Stimulated activated CD4-positive, alpha-beta T cell treated with anti-CD3 and anti-CD28 coated beads, Interleukin-4, amount 100 ng/mL, for 1 hour (primary cell): ENCODE data around the gene RNGTT.
A peak's percentile ranks its signal among the peaks of the same experiment; 100 is the strongest.
"Not testable (repeated sequence)": the region's sequence is repeated elsewhere in the genome, so short reads cannot be mapped to it uniquely, and the experiment has no call there.

Source experiments
- DNase-seq: peaks from one replicate; pipeline ENCODE4 v3.0.0-alpha.2; 2020

Gene RNGTT

DNA sequence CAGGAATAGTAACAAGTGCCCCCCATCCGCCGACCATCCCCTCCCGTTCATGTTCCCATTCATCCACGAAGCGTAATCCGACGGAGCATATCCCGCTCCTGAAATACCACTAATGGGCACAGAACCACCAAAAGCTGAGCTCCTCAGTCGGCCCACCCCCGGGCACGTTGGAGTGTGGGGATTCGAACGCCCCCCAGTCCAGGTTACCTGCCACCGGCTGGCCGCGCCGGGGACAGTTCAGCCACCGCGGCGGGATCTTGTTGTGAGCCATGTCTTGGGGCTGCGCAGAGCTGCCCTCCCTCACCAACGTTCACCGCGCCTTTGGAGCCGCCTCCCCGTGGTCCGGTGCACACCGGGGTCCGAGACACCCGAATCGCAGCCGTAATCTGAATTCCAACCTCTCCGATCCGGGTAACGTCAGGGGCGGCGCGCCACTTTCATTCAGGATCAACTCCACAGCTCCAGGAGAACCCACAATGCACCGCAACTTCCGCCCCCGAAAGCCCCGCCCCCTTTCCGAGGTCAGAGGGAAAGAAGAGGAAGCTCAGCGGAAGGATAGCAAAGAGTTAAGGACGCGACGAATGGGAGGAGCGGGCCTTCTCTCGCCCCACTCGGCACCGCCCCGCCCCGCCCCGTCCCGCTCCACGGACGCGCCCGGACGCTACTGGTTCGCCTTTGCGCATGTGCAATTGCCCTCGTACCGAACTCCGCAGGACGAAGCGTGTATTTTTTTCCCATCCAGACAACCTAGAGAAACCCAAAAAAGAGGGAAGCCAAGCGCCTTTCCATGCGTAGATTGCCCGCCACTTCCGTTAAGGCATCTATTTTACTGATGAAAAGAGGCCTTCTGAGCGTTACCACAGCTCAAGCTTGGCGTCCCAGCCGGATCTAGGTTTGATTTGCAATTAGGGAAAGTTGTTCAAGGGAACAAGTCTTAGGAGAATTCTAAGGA is at the start of gene RNGTT:
RNGTT (minus strand) TSS at position 480 of the 952 bp plus-strand sequence; CDS start at position 271, 209 bp downstream.
- peak; percentile 99 for DNase-seq

DNA sequence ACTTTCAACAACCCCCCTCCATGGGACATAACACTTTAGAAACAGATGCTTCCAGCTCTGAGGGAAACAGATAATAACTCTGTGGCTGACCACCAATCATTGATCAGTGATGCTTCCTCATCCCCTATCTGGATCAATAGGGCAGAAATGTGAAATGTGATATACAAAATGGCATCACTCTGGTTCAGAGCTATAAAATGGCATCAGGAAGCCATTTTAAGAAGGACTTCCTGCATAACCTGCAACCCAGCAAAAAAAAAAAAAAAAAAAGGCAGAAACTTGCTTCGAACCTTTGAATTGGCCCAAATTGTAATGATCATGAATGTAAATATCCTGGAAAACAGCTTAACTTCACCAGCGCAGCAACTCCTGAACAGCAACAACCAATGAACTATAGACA is 48.0 kb upstream of the RNGTT start:
- no peak for DNase-seq

DNA sequence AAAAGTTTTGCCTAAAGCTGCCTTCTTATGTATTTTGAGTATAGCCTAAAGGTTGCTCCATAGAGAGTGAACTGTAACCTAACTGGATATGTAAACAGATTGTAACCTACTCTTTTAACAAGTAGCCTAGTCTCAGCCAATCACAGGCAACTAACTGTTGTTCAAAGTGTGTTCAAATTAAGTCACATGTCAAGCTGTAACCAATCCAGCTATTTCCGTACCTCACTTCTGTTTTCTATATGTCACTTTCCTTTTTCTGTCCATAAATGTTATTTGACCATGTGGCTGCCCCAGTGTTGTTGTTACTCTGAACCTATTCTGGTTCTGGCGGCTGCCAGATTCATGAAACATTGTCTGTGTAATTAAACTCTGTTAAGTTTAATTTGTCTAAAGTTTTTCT is 47.4 kb upstream of the RNGTT start:
- no peak for DNase-seq

DNA sequence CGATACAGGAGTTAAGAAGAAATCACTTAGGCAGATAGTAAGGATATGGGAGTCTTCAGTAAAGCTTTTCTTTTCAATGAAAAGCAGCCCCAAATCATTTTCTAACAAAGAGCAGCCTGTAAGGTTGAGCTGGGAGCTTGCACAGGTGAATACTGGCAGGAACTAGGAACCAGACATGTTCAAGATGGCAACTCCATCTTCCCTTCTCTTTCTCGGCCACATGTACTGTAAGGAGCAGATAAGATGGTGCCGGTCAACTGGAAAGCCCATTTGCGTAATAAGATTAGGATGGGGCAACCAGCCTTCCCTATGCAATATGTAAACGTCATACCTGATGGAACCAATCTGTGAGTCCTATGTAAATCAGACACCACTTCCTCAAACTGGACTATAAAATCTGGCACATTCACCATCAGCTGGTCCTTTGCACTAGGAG is 46.2 kb upstream of the RNGTT start:
- DNase-seq, result no peak

DNA sequence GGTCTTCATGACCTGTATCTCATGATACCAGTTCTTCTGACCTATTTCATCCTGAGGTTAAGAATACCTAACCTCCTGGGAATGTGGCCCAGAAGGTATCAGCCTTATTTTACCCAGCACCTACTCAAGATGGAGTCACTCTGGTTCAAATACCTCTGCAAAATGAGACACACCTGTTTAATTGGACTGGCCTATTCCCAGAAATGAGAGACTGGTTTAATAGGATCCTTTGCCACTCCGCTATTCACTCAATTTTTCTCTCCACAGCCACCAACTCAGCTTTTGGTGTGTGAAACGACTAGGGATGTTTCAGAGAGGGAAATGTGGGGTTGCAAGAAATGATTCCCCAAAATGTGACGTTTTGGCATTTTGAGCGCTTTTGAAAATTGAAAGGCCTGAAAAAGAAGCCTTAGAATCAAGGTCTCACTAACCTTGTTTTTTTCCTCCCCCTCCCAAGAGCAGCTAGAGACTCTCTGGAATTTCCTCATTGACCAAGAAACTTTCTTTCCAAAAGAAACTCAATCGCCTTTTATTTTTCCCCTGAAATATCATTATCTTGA is 45.5 kb upstream of the RNGTT start:
- DNase-seq, result no peak

DNA sequence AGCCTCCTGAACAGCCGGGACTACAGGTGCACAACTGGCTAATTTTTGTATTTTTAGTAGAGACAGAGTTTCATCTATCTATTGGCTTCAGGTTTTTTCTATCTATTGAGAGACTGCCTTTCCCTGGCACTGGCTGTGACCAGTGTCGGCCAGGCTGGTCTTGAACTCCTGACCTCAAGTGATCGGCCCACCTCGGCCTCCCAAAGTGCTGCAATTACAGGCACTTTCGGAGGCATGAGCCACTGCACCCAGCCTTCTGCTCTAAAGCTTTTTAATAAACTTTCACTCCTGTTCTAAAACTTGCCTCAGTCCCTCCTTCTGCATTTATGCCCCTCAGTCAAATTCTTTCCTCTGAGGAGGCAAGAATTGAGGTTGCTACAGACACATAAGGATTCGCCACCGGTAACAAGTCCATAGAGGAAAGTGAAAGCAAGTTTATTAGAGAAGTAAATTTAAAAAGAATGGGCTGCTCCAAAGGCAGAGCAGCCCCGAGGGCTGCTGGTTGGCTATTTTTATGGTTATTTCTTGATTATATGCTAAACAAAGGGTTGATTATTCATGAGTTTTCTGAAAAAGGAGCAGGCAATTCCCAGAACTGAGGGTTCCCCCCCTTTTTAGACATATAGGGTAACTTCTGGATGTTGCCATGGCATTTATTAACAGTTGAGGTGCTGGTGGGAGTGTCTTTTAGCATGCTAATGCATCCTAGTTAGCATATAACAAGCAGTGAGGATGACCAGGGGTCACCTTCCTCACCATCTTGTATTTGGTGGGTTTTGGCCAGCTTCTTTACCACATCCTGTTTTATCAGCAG is 44.8 kb upstream of the RNGTT start:
- DNase-seq, result no peak

DNA sequence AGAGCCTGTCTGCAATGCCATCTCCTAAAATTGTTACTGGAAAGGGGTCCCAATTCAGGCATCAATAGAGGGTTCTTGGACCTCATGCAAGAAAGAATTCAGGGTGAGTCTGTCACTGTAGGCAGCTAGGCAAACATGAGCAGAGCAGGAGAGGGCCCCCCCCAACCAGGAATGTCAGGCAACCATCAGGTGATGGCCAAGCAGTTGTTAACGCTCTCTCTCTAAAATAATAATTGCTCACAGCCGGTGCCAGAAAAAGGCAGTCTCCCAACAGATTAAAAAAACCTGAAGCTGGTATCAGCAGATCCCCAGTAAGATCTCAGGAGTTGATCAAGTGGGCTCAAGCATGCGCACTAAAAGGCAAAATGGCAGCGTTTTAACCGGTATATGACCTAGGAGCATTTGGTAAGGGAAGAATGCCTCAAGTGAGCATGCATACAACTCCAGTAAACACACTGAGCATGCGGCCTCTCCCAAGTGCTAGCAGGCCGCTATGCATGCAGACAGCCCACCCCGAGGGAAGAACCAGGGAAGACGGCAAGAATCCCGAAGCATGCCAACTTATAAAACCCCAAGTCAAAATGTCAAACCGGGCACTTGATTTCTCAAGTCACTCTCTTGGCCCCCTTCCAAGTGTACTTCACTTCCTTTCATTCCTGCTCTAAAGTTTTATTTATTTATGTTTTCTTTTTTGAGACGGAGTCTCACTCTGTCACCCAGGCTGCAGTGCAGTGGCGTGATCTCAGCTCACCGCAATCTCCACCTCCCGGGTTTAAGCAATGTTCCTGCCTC is 44.0 kb upstream of the RNGTT start:
- DNase-seq, result no peak

DNA sequence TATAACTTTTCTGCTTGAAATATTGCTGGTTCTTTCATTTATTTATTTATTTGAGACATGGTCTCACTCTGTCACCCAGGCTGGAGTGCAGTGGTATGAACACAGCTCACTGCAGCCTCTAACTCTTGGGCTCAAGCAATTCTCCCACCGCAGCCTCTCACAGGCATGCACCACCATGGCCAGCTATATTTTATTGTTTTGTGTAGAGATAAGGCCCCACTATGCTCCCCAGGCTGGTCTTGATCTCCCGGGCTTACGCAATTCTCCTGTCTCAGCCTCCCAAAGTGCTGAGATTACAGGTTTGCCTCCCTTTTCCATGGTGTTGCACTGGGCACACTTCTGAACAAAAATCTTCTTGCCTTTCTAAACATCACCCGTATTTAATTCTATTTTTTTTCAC is 39.1 kb upstream of the RNGTT start:
- DNase-seq, result no peak

DNA sequence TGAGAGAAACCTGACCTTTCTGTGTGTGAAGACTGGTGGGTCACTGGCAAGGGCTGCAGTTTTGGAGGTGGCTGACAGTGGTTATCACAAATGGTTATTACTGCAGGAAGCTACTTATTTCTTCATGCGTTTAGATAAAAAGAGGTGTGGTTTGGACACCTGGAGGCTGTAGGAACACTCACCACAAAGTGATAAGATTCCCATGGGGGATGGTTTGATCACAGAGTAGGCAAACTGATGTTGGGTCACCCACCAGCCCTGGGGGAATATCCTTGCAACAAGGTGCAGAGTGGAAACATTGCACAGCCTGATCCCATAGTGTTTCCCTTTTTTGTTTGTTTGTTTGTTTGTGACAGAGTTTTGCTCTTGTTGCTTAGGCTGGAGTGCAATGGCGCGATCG is 33.9 kb upstream of the RNGTT start:
- DNase-seq, result no peak

DNA sequence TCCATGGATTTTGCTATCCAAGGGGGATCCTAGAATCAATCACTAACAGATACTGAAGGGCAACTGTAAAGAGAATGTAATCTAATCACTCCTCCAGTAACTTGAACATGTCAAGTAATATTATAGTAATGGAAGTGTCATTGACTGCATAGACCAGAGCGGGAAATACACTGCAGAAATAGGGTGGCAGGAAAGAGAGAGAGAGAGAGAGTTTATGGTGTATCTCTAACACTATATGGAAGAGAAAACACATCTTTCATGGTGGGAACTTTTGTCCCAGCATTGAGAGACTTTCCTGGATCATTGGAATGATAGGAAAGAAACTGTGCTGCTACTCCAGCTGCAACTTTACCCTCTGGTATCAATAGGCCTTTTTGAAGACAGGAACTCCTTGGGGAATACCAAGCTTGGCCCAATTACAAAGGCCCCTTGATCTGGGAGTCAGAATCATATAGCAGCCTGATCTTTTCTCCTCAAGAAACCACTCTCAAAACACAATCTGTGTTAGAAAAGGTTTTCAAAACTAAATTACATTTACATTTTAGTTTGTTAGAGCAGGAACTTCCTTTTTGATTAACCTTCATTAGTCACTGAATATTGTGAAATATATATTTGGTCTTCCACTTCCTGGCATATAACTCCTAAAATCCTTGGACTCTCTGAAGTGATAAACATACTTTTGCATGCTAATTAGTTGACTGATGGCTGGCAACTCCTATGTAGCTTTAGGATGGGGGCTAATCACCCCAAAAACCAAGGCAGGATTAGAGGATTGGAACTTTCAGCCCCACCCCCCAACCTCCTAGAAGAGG is 29.5 kb upstream of the RNGTT start:
- no peak for DNase-seq

DNA sequence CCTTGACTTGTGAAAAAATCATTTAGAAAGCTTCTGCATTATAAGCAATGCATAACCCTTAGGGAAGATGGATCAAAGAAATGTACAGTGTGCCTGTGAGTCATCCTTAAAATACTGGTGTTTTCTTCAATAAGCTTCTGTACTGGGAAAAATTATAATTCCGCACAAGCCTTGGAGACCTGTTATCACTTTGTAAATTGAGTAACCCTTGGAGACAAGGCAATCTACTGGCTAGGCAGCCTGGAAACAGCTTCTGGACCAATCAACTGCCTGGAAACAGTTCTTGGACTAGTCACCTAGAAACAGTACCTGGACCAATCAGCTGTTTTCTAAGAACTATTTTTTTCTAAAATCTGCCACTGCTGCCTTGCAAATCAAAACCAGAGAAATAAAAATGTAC is 25.8 kb upstream of the RNGTT start:
- no peak for DNase-seq

DNA sequence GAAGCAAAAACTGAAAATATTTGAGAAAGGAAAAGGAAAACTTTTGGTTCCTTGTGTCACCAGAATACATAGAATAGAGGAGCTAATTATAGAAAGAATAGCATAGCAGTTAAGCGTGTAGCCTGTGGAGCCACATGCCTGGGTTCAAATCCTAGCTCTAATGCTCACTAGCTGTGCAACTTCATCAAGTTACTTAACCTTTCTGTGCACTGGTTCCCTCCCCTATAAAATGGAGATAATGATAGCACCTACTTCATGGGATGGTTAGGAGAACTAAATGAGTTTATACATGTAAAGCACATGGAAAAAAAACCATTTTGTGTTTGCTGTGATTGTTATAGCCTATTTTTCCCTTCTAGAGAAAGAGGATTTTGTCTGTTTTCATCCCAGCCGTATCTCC is 24.5 kb upstream of the RNGTT start:
- no peak for DNase-seq

DNA sequence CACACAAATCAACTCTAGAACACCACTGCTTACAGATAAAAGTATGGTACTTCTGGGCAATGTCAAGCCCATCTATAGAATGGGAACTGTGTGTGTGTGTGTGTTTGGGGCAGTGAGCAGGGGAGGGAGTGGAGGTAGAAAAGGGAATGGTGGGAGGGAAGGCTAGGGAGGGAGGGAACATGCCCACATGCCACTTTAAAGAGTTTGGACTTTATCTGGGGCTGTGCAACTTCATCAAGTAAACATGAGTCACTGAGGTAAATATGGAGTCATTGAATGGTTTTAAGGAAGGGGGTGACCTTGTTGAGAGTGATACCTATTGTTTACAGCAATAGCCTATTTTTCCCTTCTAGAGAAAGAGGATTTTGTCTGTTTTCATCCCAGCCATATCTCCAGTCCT is 22.5 kb upstream of the RNGTT start:
- no peak for DNase-seq

DNA sequence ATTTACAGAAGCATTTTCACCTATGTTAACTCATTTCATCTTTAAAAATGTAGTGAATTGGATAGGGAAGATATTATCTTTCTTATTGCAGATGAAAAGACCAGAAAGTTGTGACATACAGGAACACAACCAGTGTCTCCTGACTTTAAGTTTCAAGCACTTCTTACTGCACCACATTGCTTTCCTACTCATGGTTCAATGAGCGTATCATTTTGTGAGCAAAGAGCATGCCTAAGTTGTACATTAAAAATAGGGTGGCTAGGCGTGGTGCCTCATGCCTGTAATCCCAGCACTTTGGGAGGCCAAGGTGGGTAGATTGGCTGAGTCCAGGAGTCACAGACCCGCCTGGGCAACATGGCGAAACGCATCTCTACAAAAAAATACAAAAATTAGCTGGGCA is 21.2 kb upstream of the RNGTT start:
- no peak for DNase-seq

DNA sequence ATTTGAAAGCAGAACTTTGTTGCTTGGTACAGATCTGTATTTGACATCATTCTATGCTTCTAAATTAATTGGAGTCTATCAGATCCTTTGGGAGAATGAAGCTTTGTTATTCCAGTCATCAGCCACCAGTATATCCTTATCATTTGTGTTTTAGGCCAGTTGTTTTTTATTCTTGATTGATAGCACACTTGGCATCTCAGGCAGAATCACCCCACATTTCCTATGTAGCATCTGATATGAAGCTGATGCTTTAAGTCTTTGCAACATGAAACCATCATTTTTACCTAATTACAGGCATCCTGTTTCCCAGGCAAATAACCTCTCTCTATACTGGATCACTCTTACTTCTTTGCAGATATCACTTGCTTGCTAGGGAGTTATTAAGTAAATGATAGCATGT is 20.7 kb upstream of the RNGTT start:
- no peak for DNase-seq

DNA sequence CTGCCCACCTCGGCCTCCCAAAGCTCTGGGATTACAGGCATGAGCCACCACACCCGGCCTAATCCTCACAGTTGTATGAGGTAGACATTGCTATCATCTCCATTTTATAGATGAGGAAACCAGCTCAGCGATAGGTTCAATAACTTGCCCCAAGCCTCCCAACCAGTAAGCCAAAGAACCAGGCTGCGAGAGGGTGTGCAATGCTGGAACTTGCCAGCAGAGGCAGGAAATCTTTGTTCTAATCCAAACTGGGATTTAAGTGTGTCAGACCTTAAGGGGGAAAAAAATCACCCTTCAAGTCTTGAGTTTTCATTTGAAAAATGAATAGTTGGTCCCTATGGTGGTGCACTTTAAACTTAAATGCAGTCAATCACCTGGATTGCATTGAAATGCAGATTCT is 20.1 kb upstream of the RNGTT start:
- DNase-seq, result no peak

DNA sequence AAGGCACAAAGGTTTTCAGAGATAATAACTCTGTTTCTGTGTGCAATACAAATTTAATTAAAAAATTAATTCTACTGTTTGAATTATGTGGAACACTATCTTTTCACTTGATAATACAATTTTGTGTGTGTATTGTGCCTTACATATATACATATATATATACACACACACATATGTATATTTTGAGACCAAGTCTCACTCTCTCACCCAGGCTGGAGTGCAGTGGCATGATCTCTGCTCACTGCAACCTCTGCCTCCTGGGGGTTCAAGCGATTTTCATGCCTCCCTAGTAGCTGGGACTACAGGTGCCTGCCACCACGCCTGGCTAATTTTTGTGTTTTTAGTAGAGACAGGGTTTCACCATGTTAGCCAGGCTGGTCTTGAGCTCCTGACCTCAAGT is 19.7 kb upstream of the RNGTT start:
- DNase-seq, result not testable (repeated sequence)

DNA sequence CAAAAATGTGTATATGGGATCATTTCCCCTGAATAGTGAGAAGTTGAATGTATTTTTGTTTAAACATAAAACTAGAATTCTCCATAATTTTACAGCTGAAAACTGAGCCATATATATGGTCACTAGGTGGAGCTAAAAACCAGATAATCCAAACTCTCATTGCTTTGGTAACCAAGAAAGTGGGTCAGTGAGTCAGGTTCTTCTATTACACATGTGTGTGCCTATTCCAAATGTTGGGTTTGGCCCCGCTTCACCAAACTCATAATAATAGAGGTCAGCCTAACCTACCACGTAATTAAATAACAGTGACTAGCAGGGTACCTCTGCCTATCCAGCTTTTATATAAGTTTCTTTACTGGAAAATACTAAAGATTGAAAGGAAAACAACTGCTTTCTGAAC is 19.3 kb upstream of the RNGTT start:
- DNase-seq, result no peak

DNA sequence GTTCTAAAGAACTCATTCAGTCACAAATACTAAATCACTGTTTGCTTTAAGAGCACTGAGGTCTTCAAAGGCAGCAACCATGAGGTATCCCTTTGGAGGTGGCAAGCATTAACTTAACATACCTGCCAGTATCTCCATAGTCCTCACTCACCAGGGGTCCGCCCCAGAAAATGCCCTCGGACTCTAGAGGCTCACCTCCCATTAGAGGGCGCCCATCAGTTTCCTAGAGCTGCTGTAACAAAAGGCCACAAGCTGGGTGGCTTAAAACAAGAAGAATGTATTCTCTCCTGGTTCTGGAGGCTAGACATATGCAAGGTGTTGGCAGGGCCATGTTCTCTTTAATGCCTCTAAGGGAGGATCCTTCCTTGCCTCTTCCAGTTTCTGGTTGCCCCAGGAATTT is 12.0 kb upstream of the RNGTT start:
- DNase-seq, result no peak

DNA sequence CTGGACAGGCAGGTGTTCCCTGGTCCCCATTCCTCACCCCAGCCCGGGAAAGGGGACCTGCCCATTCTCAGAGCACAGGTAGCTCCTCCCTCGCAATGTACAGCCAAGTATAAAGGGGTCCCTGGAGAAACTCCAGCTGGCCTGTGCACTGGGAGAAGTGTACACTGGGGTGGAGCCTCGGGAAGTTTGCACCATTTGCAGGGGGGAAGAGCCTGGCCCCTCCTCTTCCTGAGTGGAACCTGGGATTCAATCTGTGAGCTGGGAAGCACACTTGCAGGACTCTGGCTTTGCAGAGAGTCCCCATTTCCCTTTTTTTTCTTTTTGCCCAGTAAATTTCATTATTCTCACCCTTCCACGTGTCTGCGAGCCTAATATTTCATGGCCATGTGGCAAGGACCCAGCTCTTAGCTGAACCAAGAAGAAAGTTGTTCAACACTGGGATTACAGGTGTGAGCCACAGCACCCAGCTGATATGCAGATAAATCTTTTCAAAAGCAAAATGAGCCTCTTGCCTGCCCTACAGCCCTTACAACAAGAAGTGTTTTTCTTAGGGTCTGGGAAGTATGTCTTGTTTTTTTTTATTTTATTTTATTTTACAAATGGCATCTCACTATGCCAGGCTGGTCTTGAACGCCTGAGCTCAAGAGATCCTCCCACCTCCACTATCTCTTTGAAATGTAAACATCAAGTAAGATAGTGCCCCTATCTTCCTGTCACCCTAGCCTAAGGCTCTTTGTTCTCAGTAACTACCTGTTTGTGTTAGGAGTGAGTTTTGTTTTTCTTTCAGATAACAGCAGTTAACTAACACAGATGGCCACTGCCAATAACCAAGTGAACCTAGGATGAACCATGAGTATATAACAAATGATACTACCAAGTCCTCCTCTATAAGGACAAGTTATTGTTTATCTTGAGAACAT is 9.3 kb upstream of the RNGTT start:
- no peak for DNase-seq

DNA sequence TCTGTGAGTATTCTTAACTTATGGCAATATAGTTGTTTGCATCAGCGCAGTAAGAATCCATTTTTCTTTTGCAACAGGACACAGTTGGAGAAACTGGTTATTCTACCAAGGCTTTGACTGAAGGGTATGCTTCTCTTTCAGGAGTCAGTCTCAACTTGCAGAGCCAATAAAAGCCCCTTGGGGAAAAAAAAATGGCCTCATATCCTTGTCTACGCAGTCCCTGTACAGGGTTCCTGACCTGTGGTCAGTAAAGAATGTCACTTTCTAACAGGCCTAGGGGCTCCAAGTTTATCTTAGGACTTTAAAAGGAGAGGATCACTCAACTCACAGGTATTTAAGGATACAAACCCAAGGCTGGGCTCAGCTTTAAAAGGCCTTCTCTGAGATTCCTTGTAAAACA is 6.9 kb upstream of the RNGTT start:
- no peak for DNase-seq
